Heart left ventricle (tissue), 16 donors: Measurements from ENCODE around the gene CC2D2A. TPM values are rescaled to one million over a fixed set of nuclear protein-coding genes. Genes with fewer than 3 reads are reported as not detected.

Source experiments
- ATAC-seq, 4 donors: fragments of 200-7000 bp; cut with Tn5 transposase; one replicate each; pipeline ENCODE4 v1.9.1; 2020 to 2022; ENCODE audit warnings: moderate library complexity in 4 of 4, mild to moderate bottlenecking in 3 of 4, moderate number of reproducible peaks in 1 of 4
- DNase-seq, 5 donors: peaks; one replicate each; pipeline ENCODE4 v3.0.0-alpha.2; 2020
- H3K27ac ChIP-seq, 12 donors: fragments of 200-600 bp; sonication (generic) in 4 of 12; one replicate each; pipeline versions ENCODE4 v1.5.0 to v1.8.0; 2016 to 2022; ENCODE audit warnings: mild to moderate bottlenecking in 2 of 12
- H3K27me3 ChIP-seq, 9 donors: fragments of 200-600 bp; sonication (generic) in 2 of 9; one replicate each; pipeline versions ENCODE4 v1.5.1 to v1.8.0; 2016 to 2022; ENCODE audit warnings: mild to moderate bottlenecking in 3 of 9
- H3K36me3 ChIP-seq, 9 donors: fragments of 200-600 bp; sonication (generic) in 2 of 9; one replicate each; pipeline versions ENCODE4 v1.5.0 to v1.8.0; 2018 to 2022; ENCODE audit warnings: mild to moderate bottlenecking in 2 of 9
- H3K4me1 ChIP-seq, 12 donors: fragments of 200-600 bp; sonication (generic) in 4 of 12; one replicate each; pipeline versions ENCODE4 v1.5.0 to v1.8.0; 2016 to 2022; ENCODE audit warnings: mild to moderate bottlenecking in 3 of 12
- H3K4me3 ChIP-seq, 12 donors: fragments of 200-600 bp; sonication (generic) in 4 of 12; one replicate each; pipeline versions ENCODE4 v1.5.0 to v1.8.0; 2017 to 2022; ENCODE audit warnings: mild to moderate bottlenecking in 9 of 12, moderate library complexity in 4 of 12
- H3K9me3 ChIP-seq, 12 donors: fragments of 200-600 bp; sonication (generic) in 4 of 12; one replicate each; pipeline versions ENCODE4 v1.5.0 to v1.8.0; 2016 to 2022; ENCODE audit warnings: mild to moderate bottlenecking in 1 of 12
- CTCF ChIP-seq, 12 donors: fragments of 200-600 bp; sonication (generic) in 4 of 12; IDR thresholded peaks; one replicate each; pipeline versions ENCODE4 v1.5.0 to v1.8.0; 2018 to 2022; ENCODE audit warnings: antibody characterized with exemption in 12 of 12, mild to moderate bottlenecking in 5 of 12
- POLR2A ChIP-seq, 2 donors: fragments of 450-650 bp; IDR thresholded peaks; one replicate each; pipeline ENCODE4 v1.6.1; 2017; ENCODE audit warnings: antibody characterized with exemption in 2 of 2, mild to moderate bottlenecking in 2 of 2, moderate library complexity in 2 of 2
- WGBS, 4 donors: extraction: QIAGEN DNeasy Blood & Tissue Kit in 2 of 4; methylation state at CpG; one replicate each; pipeline versions ENCODE4 v1.1.5 to v1.1.7; 2013 to 2018; 5-methylcytosine and 5-hydroxymethylcytosine counted together
- intact Hi-C, 10 donors: fragments of 100-400 bp; cut with DNase I; formaldehyde crosslinking; loops; one replicate each; pipeline versions ENCODE4 v1.11.1 to v1.14.2; 2022
- polyA plus RNA-seq, 2 donors: library from polyadenylated mRNA; stranded (reverse); fragments of 200-250 nt; gene quantifications; one replicate each; pipeline ENCODE4 v1.2.3, GENCODE V29; 2013
- total RNA-seq, 9 donors: library from RNA; depleted of rRNA in 2 of 9; stranded (reverse); fragments of >200 nt in 2 of 9; fragmentation: NEBNext Ultra II Directional in 3 of 9; extraction: Animal tissue kit (Norgen Biotek cat#: 25700) in 3 of 9; gene quantifications; one replicate each; pipeline versions ENCODE4 v1.1.0 to v1.2.4, GENCODE V29; 2016 to 2023
- donor health status: ischemic (EF 13 %, LVEDD 7.1; RV severe dilation, severe dysfunction).
- donor health status: healthy with polysubstance abuse.
- donor health status: DM: no; HTN: yes; CAD: no.
- donor health status: DM: no; HTN: no; CAD: no.
- donor health status: ischemic (EF 25% LVEDD 6.9; RV normal size, moderate dysfunction).
- donor health status: ischemic (EF 25% LVEDD 5.7; RV mildly dilated, moderate dysfunction).
- donor health status: healthy.
- donor health status: DM: yes; HTN: yes; CAD: no.
- donor health status: ischemic (EF 35%, LVEDD 5.7; RV mildly dilated, moderate dysfunction).
- donor health status: nonischemic (EF 11% LVEDD 7.7; RV severe dilation, severe dysfunction).
- donor health status: DM: yes; HTN: yes; CAD: no.
- donor health status: PGD.
- donor health status: ischemic (EF 29% LVEDD 5.4; RV normal size, mild dysfunction).
- donor health status: nonischemic (EF 23%, LVEDD 6.1; RV moderate dilation, normal function).

CC2D2A gene
- total and polyA plus RNA-seq, 11 donors: 3.1 to 14.4 (median 8.4) TPM

GRCh38 chr4:15587649-15588048 is 118.0 kb downstream of the CC2D2A start:
- no peaks in the 10 kb centered on the region for H3K9me3 ChIP-seq
- DNase-seq (no peak), ATAC-seq (peak in 2 of 4 donors; percentile 38 to 52)
- H3K27ac ChIP-seq: no peak overlapping the region
- no peaks in the 10 kb centered on the region for H3K27me3 ChIP-seq
- TF ChIP-seq CTCF (IDR thresholded peaks at IDR 0.05) (no peak), POLR2A (IDR thresholded peaks at IDR 0.05) (no peak)
- H3K4me1 ChIP-seq: peaks cover 0 to 22% (median 9%) of the 10 kb centered on the region in 12 donors
- H3K36me3 ChIP-seq: peaks cover 0 to 34% (median 6%) of the 10 kb centered on the region in 9 donors
- intact Hi-C loops: no loop called here
- WGBS, 4 donors: 54 to 84% (median 61%) methylated on average over 3 of the region's 3 CpGs
- H3K4me3 ChIP-seq: no peak overlapping the region

- no peaks in the 10 kb centered on the region for H3K9me3 ChIP-seq
- no peaks in the 10 kb centered on the region for H3K27me3 ChIP-seq
- peaks cover 0 to 60% (median 6%) of the 10 kb centered on the region in 9 donors for H3K36me3 ChIP-seq
- WGBS, 4 donors: 23 to 29% (median 26%) methylated on average over 3 of the region's 3 CpGs
- TF ChIP-seq POLR2A (IDR thresholded peaks at IDR 0.05) (no peak), CTCF (IDR thresholded peaks at IDR 0.05) (no peak)
- H3K27ac ChIP-seq: no peak overlapping the region
- peaks cover 0 to 21% (median 14%) of the 10 kb centered on the region in 12 donors for H3K4me1 ChIP-seq
- ATAC-seq: no peak
- intact Hi-C loops: no loop called here
- H3K4me3 ChIP-seq: no peak overlapping the region
- DNase-seq: no peak
Measured at GRCh38 chr4:15592799-15593198, 123.1 kb downstream of the CC2D2A start.

GRCh38 chr4:15598644-15599043 is 129.0 kb downstream of the CC2D2A start:
- DNase-seq (no peak), ATAC-seq (no peak)
- WGBS, 4 donors: 87 to 99% (median 97%) methylated on average over 4 of the region's 4 CpGs
- peaks cover 0 to 92% (median 45%) of the 10 kb centered on the region in 9 donors for H3K36me3 ChIP-seq
- no peaks in the 10 kb centered on the region for H3K27me3 ChIP-seq
- TF ChIP-seq CTCF (IDR thresholded peaks at IDR 0.05): no peak
- TF ChIP-seq POLR2A (IDR thresholded peaks at IDR 0.05): no peak
- no peak overlapping the region for H3K4me3 ChIP-seq
- peaks cover 0 to 8% (median 0%) of the 10 kb centered on the region in 12 donors for H3K4me1 ChIP-seq
- no peak overlapping the region for H3K27ac ChIP-seq
- intact Hi-C loops: no loop called here
- H3K9me3 ChIP-seq: peaks cover 0 to 10% (median 0%) of the 10 kb centered on the region in 12 donors

- DNase-seq (no peak), ATAC-seq (no peak)
- TF ChIP-seq POLR2A (IDR thresholded peaks at IDR 0.05) (no peak), CTCF (IDR thresholded peaks at IDR 0.05) (no peak)
- H3K4me1 ChIP-seq: peaks cover 0 to 8% (median 0%) of the 10 kb centered on the region in 12 donors
- H3K4me3 ChIP-seq: no peak overlapping the region
- 95 to 98% (median 96%) methylated on average over 3 of the region's 3 CpGs for WGBS, 4 donors
- peaks cover 0 to 98% (median 59%) of the 10 kb centered on the region in 9 donors for H3K36me3 ChIP-seq
- no peaks in the 10 kb centered on the region for H3K27me3 ChIP-seq
- intact Hi-C loops: no loop called here
- peak overlapping the region in 1 of 12 donors; percentile 21 for H3K27ac ChIP-seq
- peaks cover 0 to 12% (median 0%) of the 10 kb centered on the region in 12 donors for H3K9me3 ChIP-seq
Measured at GRCh38 chr4:15600176-15600575, 130.5 kb downstream of the CC2D2A start.
